Epithelial cell of esophagus (primary cell): ENCODE data around the gene HSPA1A.
"Not testable (repeated sequence)": the region's sequence is repeated elsewhere in the genome, so short reads cannot be mapped to it uniquely, and the experiment has no call there.

Experiments
- DNase-seq: peaks from one replicate; pipeline ENCODE4 v3.0.0; 2010; ENCODE audit warnings: low read depth
- H3K4me3 ChIP-seq: 2 replicates; pipeline ENCODE4 v1.5.1; 2011; ENCODE audit warnings: mild to moderate bottlenecking, low read length, control low read depth
- TF ChIP-seq, protein P1 (sequence below): IDR thresholded peaks from 2 replicates; pipeline ENCODE4 v1.5.1; 2011; ENCODE audit warnings: low read depth, mild to moderate bottlenecking, low read length, control low read depth, inconsistent platforms; ENCODE audit not compliant: insufficient read depth; ENCODE audit errors: missing control alignments

Gene HSPA1A

DNA sequence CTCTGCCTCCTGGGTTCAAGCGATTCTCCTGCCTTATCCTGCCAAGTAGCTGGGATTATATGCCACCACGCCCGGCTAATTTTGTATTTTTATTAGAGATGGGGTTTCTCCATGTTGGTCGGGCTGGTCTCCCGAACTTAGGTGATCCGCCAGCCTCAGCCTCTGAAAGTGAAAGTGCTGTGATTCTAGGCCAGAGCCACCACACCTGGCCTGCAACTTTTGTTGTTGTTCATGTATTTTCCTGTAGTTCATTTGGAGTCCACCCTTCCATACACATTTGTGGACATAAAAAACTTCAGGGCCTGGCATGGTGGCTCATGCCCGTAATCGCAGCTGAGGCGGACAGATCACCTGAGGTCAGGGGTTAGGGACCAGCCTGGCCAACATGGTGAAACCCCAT, 26.7 kb downstream of the HSPA1A start:
- TF ChIP-seq, protein P1, sequence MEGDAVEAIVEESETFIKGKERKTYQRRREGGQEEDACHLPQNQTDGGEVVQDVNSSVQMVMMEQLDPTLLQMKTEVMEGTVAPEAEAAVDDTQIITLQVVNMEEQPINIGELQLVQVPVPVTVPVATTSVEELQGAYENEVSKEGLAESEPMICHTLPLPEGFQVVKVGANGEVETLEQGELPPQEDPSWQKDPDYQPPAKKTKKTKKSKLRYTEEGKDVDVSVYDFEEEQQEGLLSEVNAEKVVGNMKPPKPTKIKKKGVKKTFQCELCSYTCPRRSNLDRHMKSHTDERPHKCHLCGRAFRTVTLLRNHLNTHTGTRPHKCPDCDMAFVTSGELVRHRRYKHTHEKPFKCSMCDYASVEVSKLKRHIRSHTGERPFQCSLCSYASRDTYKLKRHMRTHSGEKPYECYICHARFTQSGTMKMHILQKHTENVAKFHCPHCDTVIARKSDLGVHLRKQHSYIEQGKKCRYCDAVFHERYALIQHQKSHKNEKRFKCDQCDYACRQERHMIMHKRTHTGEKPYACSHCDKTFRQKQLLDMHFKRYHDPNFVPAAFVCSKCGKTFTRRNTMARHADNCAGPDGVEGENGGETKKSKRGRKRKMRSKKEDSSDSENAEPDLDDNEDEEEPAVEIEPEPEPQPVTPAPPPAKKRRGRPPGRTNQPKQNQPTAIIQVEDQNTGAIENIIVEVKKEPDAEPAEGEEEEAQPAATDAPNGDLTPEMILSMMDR: no peak
- no peak for DNase-seq
- H3K4me3 ChIP-seq: no peak overlapping the region

DNA sequence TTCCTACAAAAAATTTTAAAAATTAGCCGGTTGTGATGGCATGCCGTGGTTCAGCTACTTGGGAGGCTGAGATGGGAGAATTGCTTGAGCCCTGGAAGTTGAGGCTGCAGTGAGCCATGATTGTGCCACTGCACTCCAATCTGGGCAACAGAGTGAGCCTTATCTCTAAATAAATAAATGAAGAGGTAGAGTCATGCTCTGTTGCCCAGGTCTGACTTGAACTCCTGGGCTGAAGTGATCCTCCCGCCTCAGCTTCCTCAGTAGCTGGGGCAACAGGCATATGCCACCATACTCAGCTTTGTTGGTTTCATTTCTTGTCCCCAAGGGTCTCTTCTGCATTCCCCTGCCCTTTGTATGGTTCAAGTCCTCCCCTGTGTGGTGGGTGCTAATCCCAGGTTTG, 29.2 kb downstream of the HSPA1A start:
- no peak for DNase-seq
- H3K4me3 ChIP-seq: no peak overlapping the region
- TF ChIP-seq, protein P1: no peak

DNA sequence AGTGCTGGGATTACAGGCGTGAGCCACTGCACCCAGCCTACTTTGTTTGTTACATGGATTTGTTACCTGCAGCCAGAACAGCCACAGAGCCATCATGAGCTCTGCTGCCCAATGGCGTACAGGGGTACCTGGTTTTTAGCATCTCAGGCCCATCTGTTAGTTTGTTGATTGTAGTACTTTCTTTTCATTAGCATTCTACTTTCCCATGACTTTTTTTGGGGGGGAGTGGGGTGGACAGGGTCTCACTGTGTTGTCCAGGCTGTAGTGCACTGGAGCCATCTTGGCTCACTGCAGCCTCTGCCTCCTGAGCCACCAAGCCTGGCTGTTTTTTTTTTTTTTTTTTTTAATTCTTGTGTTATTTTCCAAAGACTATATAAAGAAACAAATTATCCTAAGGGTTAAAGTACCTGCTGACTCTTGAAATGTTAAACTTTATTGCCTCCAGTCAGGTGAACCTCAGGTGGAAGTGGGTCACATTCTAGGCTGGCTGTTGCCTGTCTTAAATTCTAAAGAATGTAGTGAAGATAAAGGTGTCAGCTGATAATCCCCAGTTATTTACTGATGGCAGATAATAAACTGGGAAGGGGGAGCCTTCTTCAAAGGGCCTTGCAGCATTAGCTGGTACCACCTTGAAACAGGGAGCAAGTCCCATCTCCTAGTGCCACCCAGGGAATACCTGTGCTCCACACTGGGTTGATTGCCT, 32.1 kb downstream of the HSPA1A start:
- no peak overlapping the region for H3K4me3 ChIP-seq
- TF ChIP-seq, protein P1: no peak
- no peak for DNase-seq

DNA sequence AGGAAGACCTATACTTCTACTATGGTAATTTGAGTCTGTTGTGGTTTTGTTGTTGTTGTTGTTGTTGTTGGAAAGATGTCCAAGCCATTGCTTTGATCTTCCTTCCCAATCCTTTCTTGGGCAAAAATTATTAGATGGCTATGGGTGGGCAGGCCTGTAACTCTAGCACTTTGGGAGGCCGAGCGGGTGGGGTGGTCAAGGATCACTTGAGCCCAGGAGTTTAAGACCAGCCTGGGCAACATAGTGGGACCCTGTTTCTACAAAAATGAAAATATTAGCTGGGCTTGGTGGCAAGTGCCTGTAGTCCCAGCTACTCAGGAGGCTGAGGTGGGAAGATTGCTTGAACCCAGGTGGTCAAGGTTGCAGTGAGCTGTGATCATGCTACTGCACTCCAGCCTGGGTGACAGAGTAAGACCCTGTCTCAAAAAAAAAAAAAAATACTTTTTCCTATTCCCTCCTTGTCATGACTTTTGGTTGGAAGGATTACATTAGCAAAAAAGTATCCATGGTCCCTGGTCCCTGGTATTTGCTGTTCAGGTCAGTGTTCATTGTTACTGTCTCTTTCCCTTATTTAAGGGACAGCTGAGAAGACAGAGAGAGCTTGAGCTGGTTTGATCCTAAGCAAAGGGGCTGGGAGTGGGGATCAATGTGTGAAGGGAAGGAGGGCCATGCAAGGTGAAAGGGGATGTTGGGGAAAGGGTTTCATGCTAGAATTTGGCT, 35.6 kb downstream of the HSPA1A start:
- TF ChIP-seq, protein P1: no peak
- DNase-seq: no peak
- H3K4me3 ChIP-seq: no peak overlapping the region

DNA sequence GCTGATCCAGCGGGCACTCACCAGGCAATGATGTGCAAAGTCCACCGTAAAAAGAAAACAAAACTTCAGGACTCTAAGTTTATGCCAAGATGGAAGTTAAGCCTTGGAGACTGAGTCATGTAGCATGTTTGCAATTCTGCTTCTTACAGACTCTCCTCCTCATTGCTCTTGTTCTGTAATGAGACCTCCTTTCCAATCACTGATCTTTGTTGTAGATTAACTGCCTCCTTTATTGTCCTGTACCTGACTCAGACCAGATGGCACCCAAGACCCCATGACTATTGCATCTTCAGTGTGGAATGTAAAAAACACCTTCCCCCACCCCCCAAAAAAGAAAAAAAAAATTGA, 36.1 kb downstream of the HSPA1A start:
- H3K4me3 ChIP-seq: no peak overlapping the region
- TF ChIP-seq, protein P1: no peak
- DNase-seq: no peak

DNA sequence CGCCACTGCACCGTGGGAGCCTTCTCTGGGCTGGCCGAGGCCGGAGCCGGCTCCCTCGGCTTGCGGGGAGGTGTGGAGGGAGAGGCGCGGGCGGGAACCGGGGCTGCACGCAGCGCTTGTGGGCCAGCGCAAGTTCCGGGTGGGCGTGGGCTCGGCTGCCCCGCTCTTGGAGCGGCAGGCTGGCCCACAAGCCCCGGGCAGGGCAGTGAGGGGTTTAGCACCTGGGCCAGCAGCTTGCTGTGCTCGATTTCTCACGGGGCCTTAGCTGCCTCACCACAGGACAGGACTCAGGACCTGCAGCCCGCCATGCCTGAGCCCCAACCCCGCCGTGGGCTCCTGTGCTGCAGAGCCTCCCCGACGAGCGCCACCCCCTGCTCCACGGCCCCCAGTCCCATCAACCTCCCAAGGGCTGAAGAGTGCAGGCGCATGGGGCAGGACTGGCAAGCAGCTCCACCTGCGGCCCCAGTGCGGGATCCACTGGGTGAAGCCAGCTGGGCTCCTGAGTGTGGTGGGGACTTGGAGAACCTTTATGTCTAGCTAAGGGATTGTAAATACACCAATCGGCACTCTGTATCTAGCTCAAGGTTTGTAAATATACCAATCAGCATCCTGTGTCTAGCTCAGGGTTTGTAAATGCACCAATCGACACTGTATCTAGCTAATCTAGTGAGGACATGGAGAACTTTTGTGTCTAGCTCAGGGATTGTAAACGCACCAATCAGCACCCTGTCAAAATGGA, 36.8 kb downstream of the HSPA1A start:
- not testable (repeated sequence) for H3K4me3 ChIP-seq, DNase-seq

- DNase-seq: not testable (repeated sequence)
Observed at GRCh38 chr6:31857774-31858173, 42.4 kb downstream of the HSPA1A start.

More at GRCh38 chr6:31857774-31858173, 42.4 kb downstream of the HSPA1A start:
- H3K4me3 ChIP-seq: not testable (repeated sequence)
